IMR-90 (cell line): ENCODE results near the gene ME2. TPM values are rescaled to one million over a fixed set of nuclear protein-coding genes. Genes with fewer than 3 reads are reported as not detected.

Source experiments
- ATAC-seq: fragments of 200-7000 bp; cut with Tn5 transposase; 2 replicates; pipeline ENCODE4 v1.9.1; 2020; ENCODE audit warnings: low read depth, mild to moderate bottlenecking, moderate library complexity
- BruUV-seq: library from RNA; stranded (reverse); fragments of 400-500 nt; replicated peaks from 2 replicates; lab custom pipeline; 2021; lab: Mats Ljungman, UMichigan
- CTCF ChIA-PET: fragments of 300-600 bp; formaldehyde crosslinking; extraction: SDS; loops from one replicate; lab custom pipeline; 2021; ENCODE audit warnings: antibody characterized with exemption; lab: Yijun Ruan, JAX
- POLR2A ChIA-PET: fragments of 300-600 bp; sonication (Branson Sonifier 250); formaldehyde crosslinking; loops from one replicate; lab custom pipeline; 2022; ENCODE audit warnings: antibody characterized with exemption; ENCODE audit not compliant: unreplicated experiment; lab: Charles Lee
- DNase-seq: peaks from one replicate; pipeline ENCODE4 v3.0.0; 2013
- H2AFZ ChIP-seq: replicated peaks from 2 replicates; pipeline ENCODE3; 2013; ENCODE audit warnings: low read length, mild to moderate bottlenecking; ENCODE audit not compliant: poor library complexity
- H2AK5ac ChIP-seq: 2 replicates; pipeline ENCODE4 v1.6.1; 2013; ENCODE audit warnings: low read depth, low read length, inconsistent platforms
- H2AK9ac ChIP-seq: replicated peaks from 2 replicates; pipeline ENCODE3; 2013; ENCODE audit warnings: mild to moderate bottlenecking, low read depth, low read length, moderate library complexity; ENCODE audit not compliant: poor library complexity
- H2BK120ac ChIP-seq: 2 replicates; pipeline ENCODE4 v1.6.1; 2013; ENCODE audit warnings: low read depth, low read length, inconsistent platforms
- H2BK15ac ChIP-seq: 3 replicates; pipeline ENCODE4 v1.6.1; 2013; ENCODE audit warnings: low read depth, low read length, inconsistent platforms
- H2BK20ac ChIP-seq: 2 replicates; pipeline ENCODE4 v1.6.1; 2013; ENCODE audit warnings: low read depth, mild to moderate bottlenecking, inconsistent platforms, low read length, moderate library complexity
- H2BK5ac ChIP-seq: 2 replicates; pipeline ENCODE4 v1.6.1; 2013; ENCODE audit warnings: mild to moderate bottlenecking, low read depth, low read length, inconsistent platforms; ENCODE audit not compliant: poor library complexity, severe bottlenecking
- H3K14ac ChIP-seq: replicated peaks from 2 replicates; pipeline ENCODE4 v1.6.1; 2013; ENCODE audit warnings: low read depth, low read length, inconsistent platforms
- H3K18ac ChIP-seq: 2 replicates; pipeline ENCODE4 v1.6.1; 2013; ENCODE audit warnings: low read depth, low read length, control low read depth
- H3K23ac ChIP-seq: 2 replicates; pipeline ENCODE4 v1.6.1; 2013; ENCODE audit warnings: low read depth, low read length, inconsistent platforms
- H3K27ac ChIP-seq: 2 replicates; pipeline ENCODE4 v1.5.1; 2013; ENCODE audit warnings: mild to moderate bottlenecking, control low read depth, low read length; ENCODE audit not compliant: insufficient read depth
- H3K27me3 ChIP-seq: 2 replicates; pipeline ENCODE4 v1.6.1; 2013; ENCODE audit warnings: low read length; ENCODE audit not compliant: control insufficient read depth, insufficient read depth
- H3K36me3 ChIP-seq: 2 replicates; pipeline ENCODE4 v1.6.1; 2013; ENCODE audit warnings: low read length, mixed read lengths; ENCODE audit not compliant: control insufficient read depth, insufficient read depth
- H3K4ac ChIP-seq: 2 replicates; pipeline ENCODE4 v1.6.1; 2013; ENCODE audit warnings: low read depth, low read length, inconsistent platforms
- H3K4me1 ChIP-seq: 2 replicates; pipeline ENCODE4 v1.6.1; 2013; ENCODE audit warnings: low read length, mixed read lengths; ENCODE audit not compliant: control insufficient read depth, insufficient read depth
- H3K4me2 ChIP-seq: 2 replicates; pipeline ENCODE4 v1.6.1; 2013; ENCODE audit warnings: low read depth, mild to moderate bottlenecking, control low read depth, low read length, moderate library complexity
- H3K4me3 ChIP-seq: 2 replicates; pipeline ENCODE4 v1.5.1; 2013; ENCODE audit warnings: low read depth, mild to moderate bottlenecking, control low read depth, low read length, moderate library complexity; ENCODE audit not compliant: insufficient read depth
- H3K56ac ChIP-seq: 2 replicates; pipeline ENCODE4 v1.6.1; 2013; ENCODE audit warnings: low read length, inconsistent platforms; ENCODE audit not compliant: insufficient read depth; ENCODE audit errors: extremely low read depth
- H3K79me1 ChIP-seq, 2 experiments: 2 replicates each; pipeline ENCODE4 v1.6.1; 2013; ENCODE audit warnings: low read length in 2 of 2, inconsistent platforms in 1 of 2, low read depth in 1 of 2
- H3K9ac ChIP-seq: 2 replicates; pipeline ENCODE4 v1.6.1; 2013; ENCODE audit warnings: low read depth, low read length, control low read depth
- H3K9me1 ChIP-seq: 2 replicates; pipeline ENCODE4 v1.6.1; 2013; ENCODE audit warnings: low read length, inconsistent platforms; ENCODE audit not compliant: insufficient read depth
- H3K9me3 ChIP-seq: 2 replicates; pipeline ENCODE4 v1.6.1; 2013; ENCODE audit warnings: low read length; ENCODE audit not compliant: control insufficient read depth, insufficient read depth
- H4K20me1 ChIP-seq: 2 replicates; pipeline ENCODE4 v1.6.1; 2013; ENCODE audit warnings: low read length, inconsistent platforms; ENCODE audit not compliant: insufficient read depth
- H4K5ac ChIP-seq: 2 replicates; pipeline ENCODE4 v1.6.1; 2013; ENCODE audit warnings: mild to moderate bottlenecking, low read depth, low read length, control low read depth
- H4K8ac ChIP-seq, 2 experiments: 2 replicates each; pipeline ENCODE4 v1.6.1; 2013; ENCODE audit warnings: low read depth in 2 of 2, low read length in 2 of 2, control low read depth in 1 of 2, inconsistent platforms in 1 of 2
- H4K91ac ChIP-seq: 2 replicates; pipeline ENCODE4 v1.6.1; 2013; ENCODE audit warnings: low read depth, low read length, inconsistent platforms; ENCODE audit not compliant: insufficient read depth
- BHLHE40 ChIP-seq: fragments of 150-350 bp; IDR thresholded peaks from 2 replicates; pipeline ENCODE4 v1.6.1; 2016; ENCODE audit warnings: mild to moderate bottlenecking, low read depth, low read length
- CHD1 ChIP-seq: IDR thresholded peaks from 2 replicates; pipeline ENCODE4 v1.6.1; 2012; ENCODE audit warnings: low read depth, low read length, improper control_type of control experiment
- CTCF ChIP-seq: conservative IDR thresholded peaks from 2 replicates; pipeline ENCODE4 v1.5.1; 2012; ENCODE audit warnings: mild to moderate bottlenecking, low read depth, low read length, improper control_type of control experiment
- ELK1 ChIP-seq: fragments of 150-350 bp; IDR thresholded peaks from 2 replicates; pipeline ENCODE4 v1.6.1; 2016; ENCODE audit warnings: low read depth, mild to moderate bottlenecking, low read length, moderate library complexity, borderline replicate concordance
- FOS ChIP-seq: fragments of 150-350 bp; IDR thresholded peaks from 2 replicates; pipeline ENCODE4 v1.6.1; 2016; ENCODE audit warnings: low read depth, low read length
- MAZ ChIP-seq: IDR thresholded peaks from 2 replicates; pipeline ENCODE4 v1.6.1; 2012; ENCODE audit warnings: low read depth, mild to moderate bottlenecking, low read length, improper control_type of control experiment, moderate library complexity, borderline replicate concordance
- NFE2L2 ChIP-seq: fragments of 150-350 bp; IDR thresholded peaks from 2 replicates; pipeline ENCODE4 v1.6.1; 2016; ENCODE audit warnings: low read depth, mild to moderate bottlenecking, low read length
- POLR2A ChIP-seq: IDR thresholded peaks from 2 replicates; pipeline ENCODE4 v1.6.1; 2012; ENCODE audit warnings: mild to moderate bottlenecking, low read depth, low read length
- RCOR1 ChIP-seq: IDR thresholded peaks from 2 replicates; pipeline ENCODE4 v1.6.1; 2012; ENCODE audit warnings: mild to moderate bottlenecking, low read length, improper control_type of control experiment; ENCODE audit not compliant: insufficient replicate concordance
- RFX5 ChIP-seq: IDR thresholded peaks from 2 replicates; pipeline ENCODE4 v1.8.0; 2012; ENCODE audit warnings: low read depth, mild to moderate bottlenecking, low read length, moderate library complexity
- SMC3 ChIP-seq: fragments of 150-350 bp; IDR thresholded peaks from 2 replicates; pipeline ENCODE4 v1.6.1; 2016; ENCODE audit warnings: low read depth, mild to moderate bottlenecking, antibody characterized with exemption, low read length, moderate library complexity
- USF2 ChIP-seq: fragments of 150-350 bp; IDR thresholded peaks from 2 replicates; pipeline ENCODE4 v1.6.1; 2017; ENCODE audit warnings: mild to moderate bottlenecking, antibody characterized with exemption, low read length, low read depth
- WGBS, 2 experiments: methylation state at CpG; one replicate each; pipeline versions ENCODE4 v1.1.5 to v1.1.7; 2013; ENCODE audit warnings: missing lambda C conversion rate in 2 of 2; ENCODE audit not compliant: insufficient read length in 1 of 2; ENCODE audit errors: extremely low coverage in 2 of 2; 5-methylcytosine and 5-hydroxymethylcytosine counted together
- dilution Hi-C: fragments of 300-500 bp; cut with HindIII; formaldehyde crosslinking; loops from one replicate; pipeline ENCODE4 v1.14.3; 2018; ENCODE audit warnings: low sequenced_read_pairs; ENCODE audit not compliant: unreplicated experiment
- in situ Hi-C: fragments of 300-500 bp; cut with MboI; formaldehyde crosslinking; loops from 3 replicates; pipeline ENCODE4 v1.14.3; 2019; ENCODE audit warnings: low sequenced_read_pairs, inconsistent platforms, mixed read lengths
- intact Hi-C: fragments of 100-400 bp; cut with micrococcal nuclease; formaldehyde crosslinking; loops from 2 replicates; pipeline ENCODE4 v1.10.0; 2022
- polyA plus RNA-seq, 3 experiments: library from polyadenylated mRNA; depleted of rRNA; stranded (reverse); fragments of >200 nt; gene quantifications; 2 replicates each; pipeline ENCODE4 v1.2.3, GENCODE V29; 2012; ENCODE audit warnings: low replicate concordance in 1 of 3
- total RNA-seq: library from RNA; depleted of rRNA; stranded (reverse); fragments of >200 nt; gene quantifications from 2 replicates; pipeline ENCODE4 v1.2.3, GENCODE V29; 2012

The ME2 gene
- total and polyA plus RNA-seq, 2 of the 4 experiments (the other 2 are of a cell fraction), result 29.7 to 32.6 TPM

DNA sequence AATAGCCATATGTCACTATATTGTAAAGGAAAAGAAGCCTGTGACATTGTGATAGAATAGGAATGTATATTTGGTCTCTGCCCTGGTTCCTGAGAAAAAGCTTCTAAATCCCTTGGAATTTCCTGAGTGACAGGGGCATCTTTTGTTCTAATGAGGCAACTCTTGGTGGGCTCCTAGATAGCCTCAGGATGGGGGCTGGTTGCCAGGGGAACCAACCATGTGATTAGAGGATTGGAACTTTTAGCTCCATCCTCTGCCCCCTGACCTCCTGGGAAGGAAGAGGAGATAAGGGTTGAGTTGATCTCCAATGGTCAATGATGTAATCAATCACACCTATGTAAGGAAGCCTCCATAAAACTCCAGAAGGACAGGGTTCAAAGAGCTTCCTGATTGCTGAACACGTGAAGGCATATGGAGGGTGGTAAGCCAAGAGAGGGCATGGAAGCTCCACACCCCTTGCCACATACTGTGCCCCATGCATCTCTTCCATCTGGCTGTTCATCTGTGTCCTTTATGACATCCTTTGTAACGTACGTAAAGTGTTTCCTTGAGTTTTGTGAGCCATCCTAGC lies 2.9 kb upstream of the ME2 start:
- H3K9ac ChIP-seq, result no peak overlapping the region
- no peak overlapping the region for H3K4me2 ChIP-seq
- no peak overlapping the region for H2AK9ac ChIP-seq
- no peak for DNase-seq
- no peak overlapping the region for H4K8ac ChIP-seq
- no CpG with 5 or more reads among the region's 3 CpGs for WGBS, 2 experiments
- intact Hi-C loops, result loop anchor here (5.0 kb wide), 1 partner anchor 156 kb away; the partner anchor contains the start of gene SMAD4
- in situ Hi-C loops, result no loop called here
- no peak overlapping the region for H2AFZ ChIP-seq
- H4K5ac ChIP-seq, result no peak overlapping the region
- no peaks in the 10 kb centered on the region for H3K36me3 ChIP-seq
- dilution Hi-C loops, result no loop called here
- no peaks in the 10 kb centered on the region for H3K9me3 ChIP-seq
- ChIA-PET CTCF (no interaction called here), POLR2A (no interaction called here)
- BruUV-seq, result no TSS peak
- no peak overlapping the region for H2BK20ac ChIP-seq
- no peak overlapping the region for H3K4me3 ChIP-seq
- H2BK15ac ChIP-seq, result no peak overlapping the region
- H2BK120ac ChIP-seq, result no peak overlapping the region
- no peak overlapping the region for H3K18ac ChIP-seq
- H3K27ac ChIP-seq, result no peak overlapping the region
- no peak overlapping the region for H2BK5ac ChIP-seq
- no peak for TF ChIP-seq RFX5
- no peak for TF ChIP-seq MAZ
- TF ChIP-seq SMC3, result no peak
- TF ChIP-seq FOS, result no peak
- TF ChIP-seq RCOR1, result no peak
- no peak for TF ChIP-seq BHLHE40
- no peak for TF ChIP-seq POLR2A
- TF ChIP-seq ELK1, result no peak
- TF ChIP-seq CTCF, result no peak
- TF ChIP-seq USF2, result no peak
- no peak for TF ChIP-seq NFE2L2
- TF ChIP-seq CHD1, result no peak
- H4K91ac ChIP-seq, result no peak overlapping the region
- peaks cover 2 to 16% of the 10 kb centered on the region in 2 experiments; a peak in 2 of 4 replicates for H3K79me1 ChIP-seq
- H3K27me3 ChIP-seq, result no peaks in the 10 kb centered on the region
- no peaks in the 10 kb centered on the region for H3K4me1 ChIP-seq
- no peaks in the 10 kb centered on the region; the same call in 1 of the 2 replicates for H3K9me1 ChIP-seq
- no peak overlapping the region for H3K23ac ChIP-seq
- H3K14ac ChIP-seq, result no peak overlapping the region
- H3K4ac ChIP-seq, result no peak overlapping the region
- no peaks in the 10 kb centered on the region for H4K20me1 ChIP-seq
- H2AK5ac ChIP-seq, result no peak overlapping the region
- H3K56ac ChIP-seq, result no peak overlapping the region
- ATAC-seq, result no peak
